ENCODE results near the gene C1orf210. TPM values are rescaled to one million over a fixed set of nuclear protein-coding genes. Genes with fewer than 3 reads are reported as not detected.

Gene C1orf210
- total RNA-seq, 1 experiment from 2014 or later: 7.8 TPM

GRCh38 chr1:43271186-43272118, 13.9 kb downstream of the C1orf210 start:
- peaks cover 32% of the 10 kb centered on the region for H3K36me3 Mint-ChIP-seq (ENCODE audit: insufficient read depth, unreplicated experiment)
- H3K9me3 Mint-ChIP-seq (ENCODE audit: unreplicated experiment): no peaks in the 10 kb centered on the region
- DNase-seq: no peak
- peaks cover 19% of the 10 kb centered on the region for H3K4me1 ChIP-seq
- no peaks in the 10 kb centered on the region for H3K27me3 Mint-ChIP-seq (ENCODE audit: insufficient read depth, unreplicated experiment)
- H3K9me3 ChIP-seq: no peaks in the 10 kb centered on the region
- H3K36me3 ChIP-seq (ENCODE audit: control insufficient read depth, insufficient read depth, low read length): peaks cover 4% of the 10 kb centered on the region; the same call in 1 of the 2 replicates
- H3K4me1 Mint-ChIP-seq (ENCODE audit: low read depth, unreplicated experiment): peaks cover 19% of the 10 kb centered on the region
- intact Hi-C loops (cut with micrococcal nuclease; ENCODE audit: unreplicated experiment): loop anchor here (2.0 kb wide), 1 partner anchor 77 kb away; no protein-coding TSS in a partner anchor
- peak overlapping the region; percentile 45 for H3K4me3 ChIP-seq (ENCODE audit: low read depth, low read length)
- peak overlapping the region; percentile 87 for H3K4me3 Mint-ChIP-seq (ENCODE audit: unreplicated experiment)
- ChIA-PET POLR2A (interaction anchor here (0.5 to 1.4 kb wide), 5 partner anchors 14 to 282 kb away, joined by 3 to 13 read pairs (median 7); partner anchors contain the start of genes C1orf210, CDC20 and ELOVL1), CTCF (interaction anchor here (1.4 kb wide), 1 partner anchor 14 kb away, joined by 6 read pairs; the partner anchor contains the start of gene C1orf210)
- TF ChIP-seq CTCF (IDR thresholded peaks at IDR 0.05; ENCODE audit: insufficient read depth in 1 of 2, low read depth in 1 of 2, low read length in 1 of 2, severe bottlenecking in 1 of 2, unreplicated experiment in 1 of 2): no peak
- peak overlapping the region; percentile 99 for H3K27ac Mint-ChIP-seq (ENCODE audit: unreplicated experiment)
- H3K27me3 ChIP-seq (replicated peaks; ENCODE audit: control insufficient read depth, insufficient read depth, low read length): no peaks in the 10 kb centered on the region
- BruUV-seq (replicated peaks): TSS peak; percentile 76

- H3K36me3 Mint-ChIP-seq (ENCODE audit: insufficient read depth, unreplicated experiment): peaks cover 32% of the 10 kb centered on the region
- H3K4me1 Mint-ChIP-seq (ENCODE audit: low read depth, unreplicated experiment): peaks cover 17% of the 10 kb centered on the region
- no TSS peak for BruUV-seq (replicated peaks)
- H3K4me3 Mint-ChIP-seq (ENCODE audit: unreplicated experiment): peak overlapping the region; percentile 87
- H3K27me3 Mint-ChIP-seq (ENCODE audit: insufficient read depth, unreplicated experiment): no peaks in the 10 kb centered on the region
- Histone ChIP-seq H3K4me3 (ENCODE audit: low read depth, low read length) (peak overlapping the region; percentile 45), H3K9me3 (no peaks in the 10 kb centered on the region), H3K4me1 (peaks cover 16% of the 10 kb centered on the region), H3K27me3 (replicated peaks; ENCODE audit: control insufficient read depth, insufficient read depth, low read length) (no peaks in the 10 kb centered on the region), H3K36me3 (ENCODE audit: control insufficient read depth, insufficient read depth, low read length) (peaks cover 4% of the 10 kb centered on the region; the same call in 1 of the 2 replicates)
- ChIA-PET CTCF (interaction anchor here (1.4 kb wide), 1 partner anchor 15 kb away, joined by 6 read pairs; the partner anchor contains the start of gene C1orf210), POLR2A (interaction anchor here (0.5 to 1.4 kb wide), 7 partner anchors 15 to 283 kb away, joined by 3 to 13 read pairs (median 4); partner anchors contain the start of genes C1orf210, CDC20 and ELOVL1)
- H3K9me3 Mint-ChIP-seq (ENCODE audit: unreplicated experiment): no peaks in the 10 kb centered on the region
- intact Hi-C loops (cut with micrococcal nuclease; ENCODE audit: unreplicated experiment): loop anchor here (1.0 to 2.0 kb wide), 3 partner anchors 15 to 88 kb away; partner anchors contain the start of genes C1orf210 and CDC20
- TF ChIP-seq CTCF (IDR thresholded peaks at IDR 0.05; ENCODE audit: insufficient read depth in 1 of 2, low read depth in 1 of 2, low read length in 1 of 2, severe bottlenecking in 1 of 2, unreplicated experiment in 1 of 2): no peak
- DNase-seq: peak; percentile 91 to 95
- H3K27ac Mint-ChIP-seq (ENCODE audit: unreplicated experiment): peak overlapping the region; percentile 99
These were observed 14.8 kb downstream of the C1orf210 start for GRCh38 chr1:43270421-43271095.
